Loucy (cell line): Measurements from ENCODE around the gene CHCHD6.

ENCODE experiments used
- H2AFZ ChIP-seq: fragments of 200-600 bp; sonication (generic); 2 replicates; pipeline ENCODE4 v1.6.0; 2016; ENCODE audit warnings: antibody characterized with exemption, mild to moderate bottlenecking, low read length, moderate library complexity
- H3F3A ChIP-seq: fragments of 200-600 bp; 2 replicates; pipeline ENCODE4 v1.6.0; 2016; ENCODE audit warnings: antibody characterized with exemption, low read depth, mild to moderate bottlenecking
- H3K27me3 ChIP-seq: fragments of 200-600 bp; sonication (generic); 2 replicates; pipeline ENCODE4 v1.6.1; 2014; ENCODE audit warnings: low read length, mild to moderate bottlenecking; ENCODE audit not compliant: insufficient read depth, poor library complexity, severe bottlenecking
- H3K36me3 ChIP-seq: fragments of 200-600 bp; sonication (generic); 2 replicates; pipeline ENCODE4 v1.6.1; 2016; ENCODE audit warnings: low read length; ENCODE audit not compliant: insufficient read depth
- H3K4me1 ChIP-seq: fragments of 200-600 bp; sonication (generic); 2 replicates; pipeline ENCODE4 v1.5.1; 2014; ENCODE audit warnings: low read length, mild to moderate bottlenecking; ENCODE audit not compliant: insufficient read depth, poor library complexity, severe bottlenecking
- H3K4me2 ChIP-seq: fragments of 200-600 bp; sonication (generic); 2 replicates; pipeline ENCODE4 v1.6.0; 2014; ENCODE audit warnings: antibody characterized with exemption, low read length, low read depth, mild to moderate bottlenecking; ENCODE audit not compliant: poor library complexity, severe bottlenecking
- H3K4me3 ChIP-seq: fragments of 200-600 bp; sonication (generic); 2 replicates; pipeline ENCODE4 v1.5.1; 2014; ENCODE audit warnings: low read length, mild to moderate bottlenecking, mixed read lengths; ENCODE audit not compliant: poor library complexity, severe bottlenecking
- H3K79me2 ChIP-seq: fragments of 200-600 bp; sonication (generic); 2 replicates; pipeline ENCODE4 v1.6.1; 2014; ENCODE audit warnings: low read length; ENCODE audit not compliant: insufficient read depth
- H3K9ac ChIP-seq: fragments of 200-600 bp; sonication (generic); 2 replicates; pipeline ENCODE4 v1.6.0; 2014; ENCODE audit warnings: mild to moderate bottlenecking, low read depth, low read length, moderate library complexity; ENCODE audit not compliant: poor library complexity, severe bottlenecking
- H3K9me2 ChIP-seq: fragments of 200-600 bp; sonication (generic); replicated peaks from 2 replicates; pipeline ENCODE4 v1.6.1; 2016; ENCODE audit warnings: low read depth, low read length, mixed read lengths
- H3K9me3 ChIP-seq: fragments of 200-600 bp; sonication (generic); 2 replicates; pipeline ENCODE4 v1.6.1; 2014; ENCODE audit warnings: mild to moderate bottlenecking, antibody characterized with exemption, low read length, low read depth; ENCODE audit not compliant: insufficient read depth
- H4K20me1 ChIP-seq: fragments of 200-600 bp; sonication (generic); 2 replicates; pipeline ENCODE4 v1.6.0; 2014; ENCODE audit warnings: antibody characterized with exemption, low read length, mild to moderate bottlenecking; ENCODE audit not compliant: insufficient read depth, poor library complexity, severe bottlenecking
- EZH2phosphoT487 ChIP-seq: fragments of 200-600 bp; IDR thresholded peaks from 2 replicates; pipeline ENCODE4 v1.6.1; 2018; ENCODE audit warnings: antibody characterized with exemption, mild to moderate bottlenecking, moderate library complexity, borderline replicate concordance
- TF ChIP-seq, protein P1 (sequence below): fragments of 200-600 bp; sonication (generic); conservative IDR thresholded peaks from 2 replicates; pipeline ENCODE4 v1.5.1; 2014; ENCODE audit warnings: mild to moderate bottlenecking, antibody characterized with exemption, low read length

CHCHD6 gene

DNA sequence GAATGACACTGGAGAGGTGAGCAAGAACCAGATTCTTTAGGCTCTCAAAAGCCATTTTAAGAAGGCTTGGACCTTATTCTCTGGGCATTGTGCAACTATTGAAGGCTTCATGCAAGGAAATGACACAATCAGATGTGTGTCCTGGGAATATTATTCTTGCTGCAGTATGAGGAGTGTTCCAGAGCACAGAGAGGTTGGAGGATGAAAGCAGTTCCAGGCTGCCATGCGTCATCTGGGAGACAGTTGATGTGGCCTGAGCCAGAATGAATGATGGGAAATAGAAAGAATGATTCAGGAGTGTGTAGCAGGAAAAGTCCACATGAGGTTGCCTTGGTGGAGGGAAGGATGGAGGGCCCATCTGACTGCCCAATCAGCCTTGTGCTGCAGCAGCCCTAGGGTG, 123.1 kb downstream of the CHCHD6 start:
- peaks cover 11% of the 10 kb centered on the region for H3K4me1 ChIP-seq
- H3K9me2 ChIP-seq, result no peaks in the 10 kb centered on the region
- H2AFZ ChIP-seq, result no peak overlapping the region
- no peaks in the 10 kb centered on the region for H3K9me3 ChIP-seq
- no peak overlapping the region for H3K9ac ChIP-seq
- no peak for TF ChIP-seq EZH2phosphoT487
- TF ChIP-seq, protein P1, sequence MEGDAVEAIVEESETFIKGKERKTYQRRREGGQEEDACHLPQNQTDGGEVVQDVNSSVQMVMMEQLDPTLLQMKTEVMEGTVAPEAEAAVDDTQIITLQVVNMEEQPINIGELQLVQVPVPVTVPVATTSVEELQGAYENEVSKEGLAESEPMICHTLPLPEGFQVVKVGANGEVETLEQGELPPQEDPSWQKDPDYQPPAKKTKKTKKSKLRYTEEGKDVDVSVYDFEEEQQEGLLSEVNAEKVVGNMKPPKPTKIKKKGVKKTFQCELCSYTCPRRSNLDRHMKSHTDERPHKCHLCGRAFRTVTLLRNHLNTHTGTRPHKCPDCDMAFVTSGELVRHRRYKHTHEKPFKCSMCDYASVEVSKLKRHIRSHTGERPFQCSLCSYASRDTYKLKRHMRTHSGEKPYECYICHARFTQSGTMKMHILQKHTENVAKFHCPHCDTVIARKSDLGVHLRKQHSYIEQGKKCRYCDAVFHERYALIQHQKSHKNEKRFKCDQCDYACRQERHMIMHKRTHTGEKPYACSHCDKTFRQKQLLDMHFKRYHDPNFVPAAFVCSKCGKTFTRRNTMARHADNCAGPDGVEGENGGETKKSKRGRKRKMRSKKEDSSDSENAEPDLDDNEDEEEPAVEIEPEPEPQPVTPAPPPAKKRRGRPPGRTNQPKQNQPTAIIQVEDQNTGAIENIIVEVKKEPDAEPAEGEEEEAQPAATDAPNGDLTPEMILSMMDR, result no peak
- no peak overlapping the region for H3K4me2 ChIP-seq
- no peaks in the 10 kb centered on the region for H3K36me3 ChIP-seq
- no peak overlapping the region for H3K4me3 ChIP-seq
- H4K20me1 ChIP-seq, result no peaks in the 10 kb centered on the region
- no peaks in the 10 kb centered on the region for H3K27me3 ChIP-seq
- H3F3A ChIP-seq, result no peaks in the 10 kb centered on the region
- no peaks in the 10 kb centered on the region for H3K79me2 ChIP-seq

DNA sequence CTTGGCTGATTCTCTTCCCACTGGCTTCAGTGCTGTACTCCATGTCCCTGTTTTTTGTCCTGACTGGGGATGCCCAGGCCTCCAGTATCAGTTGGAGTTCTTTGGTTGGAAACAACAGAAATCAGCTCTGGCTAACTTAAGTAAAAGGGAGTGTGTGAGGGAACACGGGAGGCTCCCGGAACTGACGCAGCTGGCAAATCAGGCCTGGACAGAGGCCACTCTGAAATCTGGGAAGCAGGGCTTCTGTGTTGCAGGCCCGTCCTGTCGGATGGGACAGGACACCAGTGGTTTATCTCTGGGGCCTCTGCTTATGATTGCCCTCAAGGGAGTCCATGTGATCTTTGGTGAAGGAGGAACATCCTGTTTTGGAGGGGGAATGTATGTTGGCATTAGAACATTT, 124.3 kb downstream of the CHCHD6 start:
- no peak overlapping the region for H3K9ac ChIP-seq

GRCh38 chr3:126832933-126833332, 128.9 kb downstream of the CHCHD6 start:
- Histone ChIP-seq H3K4me1 (peaks cover 11% of the 10 kb centered on the region), H3K4me2 (no peak overlapping the region)
- no peak for TF ChIP-seq EZH2phosphoT487
- TF ChIP-seq, protein P1, result no peak

More for the DNA sequence above, 124.3 kb downstream of the CHCHD6 start:
- Histone ChIP-seq H3K9me3 (no peaks in the 10 kb centered on the region), H3K79me2 (no peaks in the 10 kb centered on the region), H3K27me3 (no peaks in the 10 kb centered on the region), H3K4me1 (peaks cover 11% of the 10 kb centered on the region), H4K20me1 (no peaks in the 10 kb centered on the region), H3K9me2 (no peaks in the 10 kb centered on the region), H2AFZ (no peak overlapping the region), H3K4me3 (no peak overlapping the region), H3K36me3 (no peaks in the 10 kb centered on the region), H3F3A (no peaks in the 10 kb centered on the region), H3K4me2 (no peak overlapping the region)
- TF ChIP-seq EZH2phosphoT487, result no peak

More at GRCh38 chr3:126832933-126833332, 128.9 kb downstream of the CHCHD6 start:
- Histone ChIP-seq H3K4me3 (no peak overlapping the region), H3F3A (no peaks in the 10 kb centered on the region), H3K36me3 (no peaks in the 10 kb centered on the region), H3K9me2 (no peaks in the 10 kb centered on the region), H3K79me2 (no peaks in the 10 kb centered on the region), H2AFZ (no peak overlapping the region), H3K27me3 (no peaks in the 10 kb centered on the region), H4K20me1 (no peaks in the 10 kb centered on the region), H3K9me3 (no peaks in the 10 kb centered on the region), H3K9ac (no peak overlapping the region)
